Ovary (tissue), 9 donors: ENCODE results near the gene ZNF346. TPM values are rescaled to one million over a fixed set of nuclear protein-coding genes. Genes with fewer than 3 reads are reported as not detected.

Source experiments
- DNase-seq, 5 donors: peaks; one replicate each; pipeline ENCODE4 v3.0.0-alpha.2; 2019 to 2020
- H3K27ac ChIP-seq, 2 donors: fragments of 200-600 bp; one replicate each; pipeline versions ENCODE4 v1.5.1 to v1.8.0; 2019 to 2022
- H3K27me3 ChIP-seq: fragments of 200-600 bp; one replicate; pipeline ENCODE4 v1.8.0; 2022
- H3K36me3 ChIP-seq: fragments of 200-600 bp; sonication (generic); one replicate; pipeline ENCODE4 v1.5.1; 2019
- H3K4me1 ChIP-seq: one replicate; pipeline ENCODE4 v1.8.1; 2013; ENCODE audit warnings: mild to moderate bottlenecking, moderate library complexity; ENCODE audit not compliant: insufficient read depth
- H3K4me3 ChIP-seq: fragments of 200-600 bp; sonication (generic); one replicate; pipeline ENCODE4 v1.5.1; 2017
- H3K9me3 ChIP-seq, 2 donors: fragments of 200-600 bp in 1 of 2; sonication (generic) in 1 of 2; one replicate each; pipeline versions ENCODE4 v1.5.1 to v1.8.1; 2013 to 2019; ENCODE audit warnings: mild to moderate bottlenecking in 1 of 2, moderate library complexity in 1 of 2
- CTCF ChIP-seq, 3 donors: fragments of 450-650 bp in 2 of 3; fragments of 200-600 bp in 1 of 3; IDR thresholded peaks; one replicate each; pipeline versions ENCODE4 v1.5.1 to v1.8.0; 2016 to 2022; ENCODE audit warnings: antibody characterized with exemption in 3 of 3, mild to moderate bottlenecking in 1 of 3
- EP300 ChIP-seq: sonication (generic); formaldehyde crosslinking; IDR thresholded peaks from one replicate; pipeline ENCODE4 v1.6.1; 2017; ENCODE audit warnings: antibody characterized with exemption
- POLR2A ChIP-seq: fragments of 450-650 bp; IDR thresholded peaks from one replicate; pipeline ENCODE4 v1.6.1; 2017; ENCODE audit warnings: antibody characterized with exemption, mild to moderate bottlenecking, moderate library complexity
- WGBS, 3 donors: extraction: QIAGEN DNeasy Blood & Tissue Kit in 1 of 3; methylation state at CpG; one replicate each; pipeline versions ENCODE4 v1.1.5 to v1.1.7; 2013 to 2017; 5-methylcytosine and 5-hydroxymethylcytosine counted together
- intact Hi-C, 4 donors: fragments of 100-400 bp; cut with DNase I; formaldehyde crosslinking; loops; one replicate each; pipeline versions ENCODE4 v1.11.0 to v1.15.1; 2022 to 2023
- polyA plus RNA-seq, 2 donors: library from polyadenylated mRNA; stranded (reverse); fragments of 200-250 nt in 1 of 2; fragments of 350-450 nt in 1 of 2; fragmentation: Illumina TruSeq in 1 of 2; extraction: RNeasy Lipid Tissue Mini Kit (QIAGEN cat#74804) in 1 of 2; gene quantifications; one replicate each; pipeline ENCODE4 v1.2.3, GENCODE V29; 2013 to 2014
- total RNA-seq, 7 donors: library from RNA; depleted of rRNA in 2 of 7; stranded (reverse); fragments of >200 nt in 2 of 7; fragmentation: NEBNext Ultra II Directional in 3 of 7; extraction: Animal tissue kit (Norgen Biotek cat#: 25700) in 3 of 7; gene quantifications; one replicate each; pipeline versions ENCODE4 v1.1.0 to v1.2.4, GENCODE V29; 2016 to 2023
- donor health status: DM: no; HTN: no; CAD: no; lungs with moderate emphysema.
- donor health status: DM: no; HTN: no; CAD: no.
- donor health status: Bipolar disorder and iron deficiency.
- donor health status: DM: yes; HTN: yes; CAD: no.
- donor health status: DM: no; HTN: no; CAD: no.
- donor health status: DM: yes; HTN: yes; CAD: no.

The ZNF346 gene
- total and polyA plus RNA-seq, 9 donors: 15.2 to 27.7 (median 24.2) TPM

GRCh38 chr5:177077335-177077734 lies 54.8 kb downstream of the ZNF346 start:
- intact Hi-C loops: no loop called here
- Histone ChIP-seq H3K9me3 (no peaks in the 10 kb centered on the region), H3K27me3 (no peaks in the 10 kb centered on the region), H3K36me3 (no peaks in the 10 kb centered on the region), H3K27ac (no peak overlapping the region), H3K4me1 (no peaks in the 10 kb centered on the region), H3K4me3 (no peak overlapping the region)
- no peak for DNase-seq
- TF ChIP-seq CTCF (IDR thresholded peaks at IDR 0.05) (no peak), EP300 (no peak), POLR2A (no peak)
- WGBS, 3 donors: 93 to 98% (median 95%) methylated on average over 2 of the region's 2 CpGs

- no peaks in the 10 kb centered on the region for H3K27me3 ChIP-seq
- intact Hi-C loops: no loop called here
- H3K27ac ChIP-seq: no peak overlapping the region
- no peak for DNase-seq
- WGBS, 3 donors: 75 to 77% (median 77%) methylated on average over 9 of the region's 9 CpGs
- TF ChIP-seq EP300 (no peak), CTCF (IDR thresholded peaks at IDR 0.05) (no peak), POLR2A (no peak)
- no peaks in the 10 kb centered on the region for H3K9me3 ChIP-seq
- H3K4me1 ChIP-seq: no peaks in the 10 kb centered on the region
- H3K36me3 ChIP-seq: no peaks in the 10 kb centered on the region
- H3K4me3 ChIP-seq: no peak overlapping the region
These were observed 57.1 kb downstream of the ZNF346 start for GRCh38 chr5:177079606-177080005.

GRCh38 chr5:177080265-177080664 lies 57.8 kb downstream of the ZNF346 start:
- H3K27ac ChIP-seq: no peak overlapping the region
- no peak overlapping the region for H3K4me3 ChIP-seq
- no peaks in the 10 kb centered on the region for H3K27me3 ChIP-seq
- intact Hi-C loops: no loop called here
- no peak for TF ChIP-seq CTCF (IDR thresholded peaks at IDR 0.05)
- TF ChIP-seq EP300: no peak
- TF ChIP-seq POLR2A: no peak
- 87 to 89% (median 88%) methylated on average over 5 of the region's 5 CpGs for WGBS, 3 donors
- H3K9me3 ChIP-seq: no peaks in the 10 kb centered on the region
- H3K36me3 ChIP-seq: no peaks in the 10 kb centered on the region
- H3K4me1 ChIP-seq: no peaks in the 10 kb centered on the region
- DNase-seq: no peak

- 82 to 86% (median 84%) methylated on average over 10 of the region's 10 CpGs for WGBS, 3 donors
- Histone ChIP-seq H3K4me3 (no peak overlapping the region), H3K4me1 (peaks cover 1% of the 10 kb centered on the region), H3K27me3 (no peaks in the 10 kb centered on the region), H3K27ac (no peak overlapping the region), H3K36me3 (no peaks in the 10 kb centered on the region), H3K9me3 (no peaks in the 10 kb centered on the region)
- DNase-seq: no peak
- TF ChIP-seq CTCF (IDR thresholded peaks at IDR 0.05) (no peak), POLR2A (no peak), EP300 (no peak)
- intact Hi-C loops: no loop called here
These were observed 59.4 kb downstream of the ZNF346 start for GRCh38 chr5:177081859-177082258.

- TF ChIP-seq CTCF (IDR thresholded peaks at IDR 0.05): no peak
- no peak for TF ChIP-seq EP300
- TF ChIP-seq POLR2A: no peak
- Histone ChIP-seq H3K9me3 (no peaks in the 10 kb centered on the region), H3K27ac (no peak overlapping the region), H3K27me3 (no peaks in the 10 kb centered on the region), H3K4me1 (peaks cover 9% of the 10 kb centered on the region), H3K36me3 (no peaks in the 10 kb centered on the region), H3K4me3 (no peak overlapping the region)
- DNase-seq: no peak
- 57 to 65% (median 58%) methylated on average over 4 of the region's 4 CpGs for WGBS, 3 donors
- intact Hi-C loops: no loop called here
These were observed 60.9 kb downstream of the ZNF346 start for GRCh38 chr5:177083357-177083756.
